Fibroblast of lung (primary cell): ENCODE results near the gene KIF4A. TPM values are rescaled to one million over a fixed set of nuclear protein-coding genes. Genes with fewer than 3 reads are reported as not detected.

ENCODE experiments used
- DNase-seq, 2 donors: peaks; one replicate each; pipeline versions ENCODE4 v3.0.0 to v3.0.0-alpha.2; 2010; ENCODE audit warnings: low read depth in 2 of 2
- H2AFZ ChIP-seq: 2 replicates; pipeline ENCODE4 v1.5.1; 2012; ENCODE audit warnings: low read length, control low read depth, inconsistent platforms
- H3K27ac ChIP-seq: 2 replicates; pipeline ENCODE4 v1.5.1; 2011; ENCODE audit warnings: low read length, control low read depth; ENCODE audit not compliant: insufficient read depth
- H3K27me3 ChIP-seq: 2 replicates; pipeline ENCODE4 v1.5.1; 2011; ENCODE audit warnings: mild to moderate bottlenecking, low read length; ENCODE audit not compliant: control insufficient read depth, insufficient read depth
- H3K36me3 ChIP-seq: 2 replicates; pipeline ENCODE4 v1.5.1; 2011; ENCODE audit warnings: low read length; ENCODE audit not compliant: control insufficient read depth, insufficient read depth
- H3K4me1 ChIP-seq: 2 replicates; pipeline ENCODE4 v1.5.1; 2011; ENCODE audit warnings: low read length; ENCODE audit not compliant: control insufficient read depth, insufficient read depth; ENCODE audit errors: extremely low read depth
- H3K4me2 ChIP-seq: 2 replicates; pipeline ENCODE4 v1.5.1; 2011; ENCODE audit warnings: low read length, control low read depth; ENCODE audit not compliant: insufficient read depth; ENCODE audit errors: extremely low read depth
- H3K4me3 ChIP-seq, 4 experiments: fragments of 200-600 bp in 1 of 4; sonication (generic) in 1 of 4; replicated peaks in 1 of 4; 2 replicates each; pipeline ENCODE4 v1.5.1; 2011 to 2016; ENCODE audit warnings: low read length in 4 of 4, low read depth in 3 of 4, mild to moderate bottlenecking in 3 of 4, control low read depth in 2 of 4, inconsistent platforms in 1 of 4, mixed read lengths in 1 of 4; ENCODE audit not compliant: insufficient read depth in 1 of 4; ENCODE audit errors: control extremely low read depth in 1 of 4
- H3K79me2 ChIP-seq: 2 replicates; pipeline ENCODE4 v1.5.1; 2012; ENCODE audit warnings: mild to moderate bottlenecking, low read length, inconsistent platforms; ENCODE audit not compliant: control insufficient read depth, insufficient read depth
- H3K9ac ChIP-seq: 2 replicates; pipeline ENCODE4 v1.5.1; 2011; ENCODE audit warnings: mild to moderate bottlenecking, low read length, control low read depth; ENCODE audit not compliant: insufficient read depth
- H3K9me3 ChIP-seq: 2 replicates; pipeline ENCODE4 v1.5.1; 2012; ENCODE audit warnings: low read depth, low read length; ENCODE audit not compliant: control insufficient read depth, insufficient read depth
- H4K20me1 ChIP-seq: 2 replicates; pipeline ENCODE4 v1.5.1; 2011; ENCODE audit warnings: low read length; ENCODE audit not compliant: control insufficient read depth, insufficient read depth; ENCODE audit errors: extremely low read depth
- EZH2 ChIP-seq: IDR thresholded peaks from 2 replicates; pipeline ENCODE4 v1.5.1; 2012; ENCODE audit warnings: low read length, control low read depth, mild to moderate bottlenecking; ENCODE audit errors: missing control alignments
- polyA plus RNA-seq, 2 donors: library from polyadenylated mRNA; depleted of rRNA in 1 of 2; stranded (reverse) in 1 of 2; unstranded in 1 of 2; fragments of >200 nt; gene quantifications; 2 replicates each; pipeline ENCODE4 v1.2.1, GENCODE V29; 2011 to 2012; ENCODE audit warnings: missing spikeins in 1 of 2
- total RNA-seq: library from RNA; depleted of rRNA; stranded (reverse); fragments of >200 nt; gene quantifications from 2 replicates; pipeline ENCODE4 v1.2.1, GENCODE V29; 2014
- TF ChIP-seq, protein P1 (sequence below), 2 donors: IDR thresholded peaks in 1 of 2; conservative IDR thresholded peaks in 1 of 2; 1 replicate in 1 of 2; 2 replicates in 1 of 2; pipeline ENCODE4 v1.5.1; 2011 to 2012; ENCODE audit warnings: low read length in 2 of 2, control low read depth in 1 of 2, inconsistent platforms in 1 of 2, low read depth in 1 of 2, mild to moderate bottlenecking in 1 of 2

KIF4A gene
- total and polyA plus RNA-seq, 2 donors (not counting 1 experiment from before 2014, with no cell fraction given) = 5.6 to 7.1 TPM

DNA sequence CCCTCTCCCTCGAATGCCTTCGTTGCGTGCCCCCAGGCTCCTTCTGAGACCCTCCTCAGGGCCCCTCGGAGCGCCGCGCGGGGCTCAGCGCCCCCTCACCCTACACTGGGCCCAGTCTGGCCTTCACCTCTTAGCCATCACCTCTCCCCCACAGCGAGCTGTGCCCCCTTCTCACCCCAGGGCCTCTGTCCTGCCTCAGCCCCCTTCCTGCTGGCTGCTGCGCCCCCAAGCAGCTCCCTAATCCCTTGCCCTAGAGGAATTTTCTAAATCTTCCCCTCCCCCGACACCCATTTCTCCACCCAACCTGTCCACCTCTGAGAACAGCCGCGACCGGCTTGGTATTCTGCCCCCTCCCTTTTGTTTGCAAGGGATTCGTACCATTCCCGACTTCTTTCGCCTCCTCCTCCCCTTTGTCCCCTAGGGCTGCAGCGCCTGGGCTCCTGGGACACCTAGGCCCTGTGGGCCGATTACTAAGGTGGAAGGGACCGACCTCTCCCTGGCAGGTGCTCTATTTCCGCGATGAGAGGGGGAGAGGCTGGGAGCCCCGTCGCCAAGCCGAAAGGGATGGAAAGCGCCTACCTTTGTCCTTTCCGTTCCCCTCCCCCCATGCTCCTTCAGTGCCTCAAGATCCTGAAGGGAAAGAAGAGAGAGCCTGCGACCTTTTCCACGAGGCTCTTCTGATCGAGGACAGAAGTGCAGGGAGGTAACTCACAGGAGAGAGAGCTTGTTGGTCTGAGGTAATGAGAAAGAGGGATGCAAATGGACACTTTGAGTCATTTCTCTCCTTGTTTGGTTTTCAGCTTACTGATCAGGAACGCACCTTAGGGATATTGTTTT lies 165.7 kb downstream of the KIF4A start:
- Histone ChIP-seq H3K27me3 (no peaks in the 10 kb centered on the region), H3K4me3 (peak overlapping the region; percentile 41 to 62 (median 44)), H3K9me3 (no peaks in the 10 kb centered on the region), H3K36me3 (no peaks in the 10 kb centered on the region), H3K4me2 (peak overlapping the region; percentile 66), H3K9ac (peak overlapping the region; percentile 20), H3K27ac (no peak overlapping the region), H4K20me1 (no peaks in the 10 kb centered on the region), H3K4me1 (peaks cover 4% of the 10 kb centered on the region), H2AFZ (peak overlapping the region; percentile 17), H3K79me2 (no peaks in the 10 kb centered on the region)
- no peak for TF ChIP-seq EZH2
- TF ChIP-seq, protein P1, sequence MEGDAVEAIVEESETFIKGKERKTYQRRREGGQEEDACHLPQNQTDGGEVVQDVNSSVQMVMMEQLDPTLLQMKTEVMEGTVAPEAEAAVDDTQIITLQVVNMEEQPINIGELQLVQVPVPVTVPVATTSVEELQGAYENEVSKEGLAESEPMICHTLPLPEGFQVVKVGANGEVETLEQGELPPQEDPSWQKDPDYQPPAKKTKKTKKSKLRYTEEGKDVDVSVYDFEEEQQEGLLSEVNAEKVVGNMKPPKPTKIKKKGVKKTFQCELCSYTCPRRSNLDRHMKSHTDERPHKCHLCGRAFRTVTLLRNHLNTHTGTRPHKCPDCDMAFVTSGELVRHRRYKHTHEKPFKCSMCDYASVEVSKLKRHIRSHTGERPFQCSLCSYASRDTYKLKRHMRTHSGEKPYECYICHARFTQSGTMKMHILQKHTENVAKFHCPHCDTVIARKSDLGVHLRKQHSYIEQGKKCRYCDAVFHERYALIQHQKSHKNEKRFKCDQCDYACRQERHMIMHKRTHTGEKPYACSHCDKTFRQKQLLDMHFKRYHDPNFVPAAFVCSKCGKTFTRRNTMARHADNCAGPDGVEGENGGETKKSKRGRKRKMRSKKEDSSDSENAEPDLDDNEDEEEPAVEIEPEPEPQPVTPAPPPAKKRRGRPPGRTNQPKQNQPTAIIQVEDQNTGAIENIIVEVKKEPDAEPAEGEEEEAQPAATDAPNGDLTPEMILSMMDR (conservative IDR thresholded peaks at IDR 0.05 in 1 of 2, IDR thresholded peaks at IDR 0.05 in 1 of 2; ENCODE audit: low read depth in 1 of 2, low read length in 2 of 2) = no peak
- no peak for DNase-seq

DNA sequence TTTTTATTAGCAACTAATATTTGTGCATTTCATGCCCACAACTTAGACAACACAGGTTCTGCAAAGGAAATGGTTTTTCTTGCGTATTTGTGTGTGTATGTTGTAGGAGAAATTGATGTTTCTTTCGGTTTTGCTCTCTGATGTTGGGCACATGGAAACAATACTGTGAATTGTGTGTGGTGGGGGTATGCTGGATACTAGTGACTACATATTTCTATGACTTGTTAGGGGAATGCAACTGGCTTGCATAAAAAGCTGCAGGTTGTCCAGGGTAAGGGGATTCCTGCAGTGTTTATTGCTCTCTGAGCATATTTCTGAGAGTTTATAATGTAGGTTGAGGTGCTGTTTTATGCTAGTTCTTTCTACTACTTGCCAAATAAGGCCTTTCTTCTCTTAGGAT lies 166.4 kb downstream of the KIF4A start:
- Histone ChIP-seq H3K4me2 (peak overlapping the region; percentile 64), H3K9ac (no peak overlapping the region), H3K36me3 (no peaks in the 10 kb centered on the region), H3K27ac (no peak overlapping the region), H3K27me3 (no peaks in the 10 kb centered on the region), H3K79me2 (no peaks in the 10 kb centered on the region), H4K20me1 (no peaks in the 10 kb centered on the region), H2AFZ (no peak overlapping the region), H3K4me3 (peak overlapping the region; percentile 41 to 62 (median 44)), H3K9me3 (no peaks in the 10 kb centered on the region), H3K4me1 (peaks cover 4% of the 10 kb centered on the region)
- no peak for TF ChIP-seq EZH2
- TF ChIP-seq, protein P1 (conservative IDR thresholded peaks at IDR 0.05 in 1 of 2, IDR thresholded peaks at IDR 0.05 in 1 of 2; ENCODE audit: low read depth in 1 of 2, low read length in 2 of 2) = no peak
- no peak for DNase-seq

DNA sequence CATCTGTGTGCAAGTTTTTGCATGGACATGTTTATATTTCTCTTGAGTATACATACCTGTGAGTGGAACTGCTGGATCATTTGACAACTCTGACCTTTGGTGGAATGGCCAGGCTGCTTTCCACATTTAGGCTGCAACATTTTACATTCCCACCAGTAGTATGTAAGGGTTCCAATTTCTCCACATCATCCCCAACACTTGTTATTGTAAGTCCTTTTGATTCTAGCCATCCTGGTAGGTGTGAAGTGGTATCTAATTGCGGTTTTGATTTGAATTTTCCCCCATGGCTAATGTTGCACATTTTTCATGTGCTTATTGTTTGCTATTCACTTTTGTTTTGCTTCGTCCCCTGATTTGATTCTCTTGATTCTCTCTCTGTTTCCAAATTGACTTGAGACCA lies 171.1 kb downstream of the KIF4A start:
- Histone ChIP-seq H3K27me3 (no peaks in the 10 kb centered on the region), H3K9me3 (no peaks in the 10 kb centered on the region), H3K4me3 (no peak overlapping the region), H2AFZ (no peak overlapping the region), H3K9ac (no peak overlapping the region), H3K4me2 (no peak overlapping the region), H4K20me1 (no peaks in the 10 kb centered on the region), H3K36me3 (no peaks in the 10 kb centered on the region), H3K79me2 (no peaks in the 10 kb centered on the region), H3K27ac (no peak overlapping the region), H3K4me1 (no peaks in the 10 kb centered on the region)
- TF ChIP-seq, protein P1 (conservative IDR thresholded peaks at IDR 0.05 in 1 of 2, IDR thresholded peaks at IDR 0.05 in 1 of 2; ENCODE audit: low read depth in 1 of 2, low read length in 2 of 2) = no peak
- no peak for TF ChIP-seq EZH2
- no peak for DNase-seq
